Activated CD8-positive, alpha-beta memory T cell treated with anti-CD3 and anti-CD28 coated beads for 1 hour (primary cell): ENCODE results near the gene FAM193B.

ENCODE experiments used
- DNase-seq, 2 donors: peaks; one replicate each; pipeline ENCODE4 v3.0.0-alpha.2; 2020; ENCODE audit warnings: low read depth in 1 of 2; ENCODE audit errors: extremely low read depth in 1 of 2

Gene FAM193B

GRCh38 chr5:177554474-177555111, at the start of gene FAM193B:
FAM193B (minus strand) TSS chr5:177554563; CDS start chr5:177554458, 105 bp downstream.
- peak; percentile 86 to 89 for DNase-seq

- no peak for DNase-seq
Observed at GRCh38 chr5:177604116-177604521, 49.8 kb upstream of the FAM193B start.

- DNase-seq: no peak
Observed at GRCh38 chr5:177603631-177604030, 49.3 kb upstream of the FAM193B start.

- DNase-seq: no peak
Observed at GRCh38 chr5:177602458-177602830, 48.1 kb upstream of the FAM193B start.

- DNase-seq: no peak
Observed at GRCh38 chr5:177601577-177602457, 47.5 kb upstream of the FAM193B start.

- no peak for DNase-seq
Observed at GRCh38 chr5:177601126-177601525, 46.8 kb upstream of the FAM193B start.

GRCh38 chr5:177600508-177601018, 46.2 kb upstream of the FAM193B start:
- no peak for DNase-seq

GRCh38 chr5:177599731-177600507, 45.6 kb upstream of the FAM193B start, which contains the start of gene B4GALT7:
B4GALT7 (plus strand) TSS chr5:177600132; CDS start chr5:177600211, 79 bp downstream.
- peak; percentile 56 to 78 for DNase-seq

- DNase-seq: no peak
Observed at GRCh38 chr5:177598477-177598876, 44.1 kb upstream of the FAM193B start.

- DNase-seq: no peak
Observed at GRCh38 chr5:177596775-177597238, 42.4 kb upstream of the FAM193B start.

GRCh38 chr5:177595991-177596774, 41.8 kb upstream of the FAM193B start:
- DNase-seq: no peak

GRCh38 chr5:177595026-177595585, 40.7 kb upstream of the FAM193B start:
- DNase-seq: no peak

GRCh38 chr5:177594071-177594470, 39.7 kb upstream of the FAM193B start:
- DNase-seq: no peak

- no peak for DNase-seq
Observed at GRCh38 chr5:177593511-177593910, 39.1 kb upstream of the FAM193B start.

GRCh38 chr5:177592905-177593304, 38.5 kb upstream of the FAM193B start:
- DNase-seq: no peak

GRCh38 chr5:177592010-177592834, 37.9 kb upstream of the FAM193B start, which contains the start of gene TMED9:
TMED9 (plus strand) TSS chr5:177592203; CDS start chr5:177592215, 12 bp downstream.
- DNase-seq: peak; percentile 61 to 81

GRCh38 chr5:177591690-177592009, 37.3 kb upstream of the FAM193B start:
- no peak for DNase-seq

GRCh38 chr5:177590406-177590805, 36.0 kb upstream of the FAM193B start:
- no peak for DNase-seq

GRCh38 chr5:177588413-177588909, 34.1 kb upstream of the FAM193B start:
- DNase-seq: no peak
